GM12865 (cell line): ENCODE data around the gene DNAAF1.
"Not testable (repeated sequence)": the region's sequence is repeated elsewhere in the genome, so short reads cannot be mapped to it uniquely, and the experiment has no call there.

Experiments used
- DNase-seq: peaks from one replicate; pipeline ENCODE4 v3.0.0; 2010; ENCODE audit warnings: low read depth
- H3K4me3 ChIP-seq: 2 replicates; pipeline ENCODE4 v1.5.1; 2011; ENCODE audit warnings: mild to moderate bottlenecking, low read depth, low read length, control low read depth
- TF ChIP-seq, protein P1 (sequence below): IDR thresholded peaks from 2 replicates; pipeline ENCODE4 v1.5.1; 2011; ENCODE audit warnings: low read length, control low read depth, low read depth, inconsistent platforms; ENCODE audit not compliant: insufficient read depth; ENCODE audit errors: missing control alignments

Gene DNAAF1

DNA sequence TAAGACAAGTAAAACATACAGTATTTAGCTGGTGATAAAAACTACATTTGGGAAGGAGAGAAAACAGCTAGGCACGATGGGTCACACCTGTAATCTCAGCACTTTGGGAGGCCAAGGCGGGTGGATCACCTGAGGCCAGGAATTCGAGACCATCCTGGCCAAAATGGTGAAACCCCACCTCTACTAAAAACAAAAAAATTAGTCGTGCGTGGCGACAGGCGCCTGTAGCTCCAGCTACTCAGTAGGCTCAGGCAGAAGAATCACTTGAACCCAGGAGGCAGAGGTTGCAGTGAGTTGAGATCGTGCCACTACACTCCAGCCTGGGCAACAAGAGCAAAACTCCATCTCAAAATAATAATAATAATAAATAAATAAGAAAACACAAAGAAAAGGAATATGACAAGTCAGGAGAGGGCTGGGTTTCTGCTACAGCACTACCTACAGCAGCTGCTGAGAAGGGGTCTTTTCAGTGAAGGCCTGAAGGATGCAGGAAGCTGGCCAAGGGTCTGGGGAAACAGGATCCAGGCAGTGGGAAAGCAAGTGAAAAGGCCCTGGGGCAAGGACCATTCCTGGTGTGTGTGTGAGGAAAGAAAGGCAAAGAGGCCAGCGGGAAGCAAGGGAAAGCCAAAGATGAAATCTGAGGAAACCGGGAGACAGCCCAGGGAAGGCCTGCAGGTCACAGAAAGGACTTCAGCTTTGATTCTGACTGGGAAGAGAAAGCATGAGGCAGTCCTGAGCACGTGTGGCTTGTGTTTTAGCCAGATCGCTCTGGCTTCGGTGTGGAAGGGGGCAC is 39.0 kb upstream of the DNAAF1 start:
- TF ChIP-seq, protein P1, sequence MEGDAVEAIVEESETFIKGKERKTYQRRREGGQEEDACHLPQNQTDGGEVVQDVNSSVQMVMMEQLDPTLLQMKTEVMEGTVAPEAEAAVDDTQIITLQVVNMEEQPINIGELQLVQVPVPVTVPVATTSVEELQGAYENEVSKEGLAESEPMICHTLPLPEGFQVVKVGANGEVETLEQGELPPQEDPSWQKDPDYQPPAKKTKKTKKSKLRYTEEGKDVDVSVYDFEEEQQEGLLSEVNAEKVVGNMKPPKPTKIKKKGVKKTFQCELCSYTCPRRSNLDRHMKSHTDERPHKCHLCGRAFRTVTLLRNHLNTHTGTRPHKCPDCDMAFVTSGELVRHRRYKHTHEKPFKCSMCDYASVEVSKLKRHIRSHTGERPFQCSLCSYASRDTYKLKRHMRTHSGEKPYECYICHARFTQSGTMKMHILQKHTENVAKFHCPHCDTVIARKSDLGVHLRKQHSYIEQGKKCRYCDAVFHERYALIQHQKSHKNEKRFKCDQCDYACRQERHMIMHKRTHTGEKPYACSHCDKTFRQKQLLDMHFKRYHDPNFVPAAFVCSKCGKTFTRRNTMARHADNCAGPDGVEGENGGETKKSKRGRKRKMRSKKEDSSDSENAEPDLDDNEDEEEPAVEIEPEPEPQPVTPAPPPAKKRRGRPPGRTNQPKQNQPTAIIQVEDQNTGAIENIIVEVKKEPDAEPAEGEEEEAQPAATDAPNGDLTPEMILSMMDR, result no peak
- DNase-seq, result no peak
- no peak overlapping the region for H3K4me3 ChIP-seq

DNA sequence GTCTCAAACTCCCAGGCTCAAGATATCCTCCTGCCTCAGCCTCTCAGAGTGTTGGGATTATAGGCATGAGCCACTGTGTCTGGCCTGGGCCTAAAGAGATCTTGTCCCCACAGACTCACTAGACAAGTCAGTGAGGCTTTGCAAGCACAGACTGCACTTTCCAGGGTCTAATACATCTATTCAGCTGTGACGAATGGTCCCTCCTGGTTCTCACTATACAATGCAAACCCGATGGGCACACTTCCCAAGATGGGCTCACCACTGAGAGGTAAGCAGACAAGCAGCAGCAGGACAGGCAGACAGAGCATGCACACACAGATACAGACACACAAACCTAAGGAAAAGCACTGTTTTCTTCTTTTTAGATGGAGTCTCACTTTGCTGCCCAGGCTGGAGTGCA is 37.2 kb upstream of the DNAAF1 start:
- TF ChIP-seq, protein P1, result no peak
- no peak overlapping the region for H3K4me3 ChIP-seq
- DNase-seq, result no peak

GRCh38 chr16:84109598-84110335 is 35.3 kb upstream of the DNAAF1 start:
- no peak for DNase-seq
- TF ChIP-seq, protein P1, result no peak
- no peak overlapping the region for H3K4me3 ChIP-seq

DNA sequence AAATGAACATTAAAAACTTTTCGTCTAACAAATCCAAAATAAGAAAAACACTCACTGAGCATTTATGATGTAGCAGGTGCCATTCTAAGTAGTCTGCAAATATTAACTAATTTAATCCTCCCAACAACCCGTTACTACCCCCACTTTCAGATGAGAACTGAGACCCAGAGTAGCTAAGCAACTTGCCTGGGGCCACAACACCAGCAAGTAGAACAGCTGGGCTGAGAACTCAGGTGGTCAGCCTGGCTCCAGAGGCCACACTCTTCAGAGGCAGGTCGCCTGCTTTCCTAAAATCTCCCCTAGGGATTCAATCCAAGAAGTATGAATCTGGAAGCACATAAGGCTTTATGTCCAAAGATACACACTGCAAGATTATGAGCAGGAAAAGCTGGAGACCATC is 34.6 kb upstream of the DNAAF1 start:
- DNase-seq, result peak; percentile 26
- no peak overlapping the region for H3K4me3 ChIP-seq
- TF ChIP-seq, protein P1, result no peak

DNA sequence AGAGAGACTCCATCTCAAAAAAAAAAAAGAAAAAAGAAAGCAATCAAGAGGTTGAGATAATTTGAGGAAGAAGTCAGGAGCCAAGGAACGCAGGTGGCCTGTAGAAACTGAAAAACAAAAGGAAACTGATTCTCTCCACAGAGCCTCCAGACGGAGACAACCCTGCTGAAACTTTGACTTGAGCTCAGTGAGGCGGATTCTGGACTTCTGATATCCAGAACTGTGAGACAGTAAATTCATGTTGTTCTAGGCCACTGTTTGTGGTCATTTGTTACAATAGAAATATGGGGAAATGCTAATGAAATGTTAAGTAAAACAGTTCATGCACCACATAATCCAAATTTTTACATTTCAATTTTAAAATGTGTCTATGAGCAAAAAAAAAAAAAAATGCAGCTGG is 33.6 kb upstream of the DNAAF1 start:
- H3K4me3 ChIP-seq, result no peak overlapping the region
- TF ChIP-seq, protein P1, result no peak
- peak; percentile 62 for DNase-seq

DNA sequence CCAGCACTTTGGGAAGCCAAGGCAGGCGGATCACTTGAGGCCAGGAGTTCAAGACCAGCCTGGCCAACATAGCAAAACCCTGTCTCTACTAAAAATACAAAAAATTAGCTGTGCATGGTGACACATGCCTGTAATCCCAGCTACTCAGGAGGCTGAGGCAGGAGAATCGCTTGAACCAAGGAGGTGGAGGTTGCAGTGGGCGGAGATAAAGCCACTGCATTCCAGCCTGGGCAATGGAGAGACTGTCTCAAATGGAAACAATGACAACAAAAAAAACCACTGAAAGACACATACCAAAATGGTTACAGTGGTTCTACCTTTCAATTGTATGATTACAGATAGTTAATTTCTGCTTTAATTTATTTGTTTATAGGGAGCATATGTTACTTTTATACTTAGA is 33.2 kb upstream of the DNAAF1 start:
- not testable (repeated sequence) for H3K4me3 ChIP-seq, DNase-seq

DNA sequence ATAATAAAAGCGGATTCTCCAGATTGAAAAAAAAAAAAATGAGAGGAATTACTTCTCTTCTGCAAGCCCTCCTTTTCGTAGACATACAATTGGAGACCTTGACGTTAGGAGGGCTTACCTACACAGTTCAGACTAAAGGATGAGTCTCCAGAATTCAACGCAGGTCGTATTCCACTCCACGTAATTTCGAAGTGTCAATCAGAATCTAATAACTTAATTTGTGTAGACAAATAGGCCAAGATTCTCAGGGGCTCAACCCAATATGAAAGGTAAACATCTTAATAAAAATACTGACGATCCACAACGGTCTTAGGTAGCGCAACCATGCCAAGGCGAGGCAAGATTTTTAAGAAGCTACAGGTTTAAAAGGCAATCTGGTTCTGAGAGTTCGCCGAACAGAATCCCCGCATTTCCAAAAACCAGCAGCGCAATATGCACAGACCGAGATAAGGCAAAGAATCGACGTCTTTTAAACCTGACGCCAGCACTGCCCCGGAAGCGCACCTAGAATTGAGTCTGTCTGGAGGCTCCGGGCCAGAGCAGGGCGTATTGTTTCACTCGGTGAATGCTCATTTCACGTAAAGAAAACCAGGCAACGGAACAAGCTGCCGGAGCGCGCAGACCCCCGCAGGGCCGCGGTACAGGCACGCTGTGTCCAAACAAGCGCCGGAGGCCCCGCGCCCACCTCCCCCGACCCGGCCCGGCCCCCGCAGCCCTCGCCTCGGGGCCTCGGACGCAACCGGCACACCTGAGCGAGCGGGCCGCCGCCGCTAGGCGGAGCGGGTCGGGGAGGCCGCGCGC is 29.0 kb upstream of the DNAAF1 start:
- H3K4me3 ChIP-seq, result peak overlapping the region; percentile 89
- TF ChIP-seq, protein P1, result peak; percentile 45
- DNase-seq, result peak; percentile 74
